IMR-90 (cell line): ENCODE measurements around the gene FAM193A. TPM values are rescaled to one million over a fixed set of nuclear protein-coding genes. Genes with fewer than 3 reads are reported as not detected.

ENCODE experiments used
- ATAC-seq: fragments of 200-7000 bp; cut with Tn5 transposase; 2 replicates; pipeline ENCODE4 v1.9.1; 2020; ENCODE audit warnings: low read depth, mild to moderate bottlenecking, moderate library complexity
- BruUV-seq: library from RNA; stranded (reverse); fragments of 400-500 nt; replicated peaks from 2 replicates; lab custom pipeline; 2021; lab: Mats Ljungman, UMichigan
- CTCF ChIA-PET: fragments of 300-600 bp; formaldehyde crosslinking; extraction: SDS; loops from one replicate; lab custom pipeline; 2021; ENCODE audit warnings: antibody characterized with exemption; lab: Yijun Ruan, JAX
- POLR2A ChIA-PET: fragments of 300-600 bp; sonication (Branson Sonifier 250); formaldehyde crosslinking; loops from one replicate; lab custom pipeline; 2022; ENCODE audit warnings: antibody characterized with exemption; ENCODE audit not compliant: unreplicated experiment; lab: Charles Lee
- DNase-seq: peaks from one replicate; pipeline ENCODE4 v3.0.0; 2013
- H2AFZ ChIP-seq: replicated peaks from 2 replicates; pipeline ENCODE3; 2013; ENCODE audit warnings: low read length, mild to moderate bottlenecking; ENCODE audit not compliant: poor library complexity
- H2AK5ac ChIP-seq: 2 replicates; pipeline ENCODE4 v1.6.1; 2013; ENCODE audit warnings: low read depth, low read length, inconsistent platforms
- H2AK9ac ChIP-seq: replicated peaks from 2 replicates; pipeline ENCODE3; 2013; ENCODE audit warnings: mild to moderate bottlenecking, low read depth, low read length, moderate library complexity; ENCODE audit not compliant: poor library complexity
- H2BK120ac ChIP-seq: 2 replicates; pipeline ENCODE4 v1.6.1; 2013; ENCODE audit warnings: low read depth, low read length, inconsistent platforms
- H2BK15ac ChIP-seq: 3 replicates; pipeline ENCODE4 v1.6.1; 2013; ENCODE audit warnings: low read depth, low read length, inconsistent platforms
- H2BK20ac ChIP-seq: 2 replicates; pipeline ENCODE4 v1.6.1; 2013; ENCODE audit warnings: low read depth, mild to moderate bottlenecking, inconsistent platforms, low read length, moderate library complexity
- H2BK5ac ChIP-seq: 2 replicates; pipeline ENCODE4 v1.6.1; 2013; ENCODE audit warnings: mild to moderate bottlenecking, low read depth, low read length, inconsistent platforms; ENCODE audit not compliant: poor library complexity, severe bottlenecking
- H3K14ac ChIP-seq: replicated peaks from 2 replicates; pipeline ENCODE4 v1.6.1; 2013; ENCODE audit warnings: low read depth, low read length, inconsistent platforms
- H3K18ac ChIP-seq: 2 replicates; pipeline ENCODE4 v1.6.1; 2013; ENCODE audit warnings: low read depth, low read length, control low read depth
- H3K23ac ChIP-seq: 2 replicates; pipeline ENCODE4 v1.6.1; 2013; ENCODE audit warnings: low read depth, low read length, inconsistent platforms
- H3K27ac ChIP-seq: 2 replicates; pipeline ENCODE4 v1.5.1; 2013; ENCODE audit warnings: mild to moderate bottlenecking, control low read depth, low read length; ENCODE audit not compliant: insufficient read depth
- H3K27me3 ChIP-seq: 2 replicates; pipeline ENCODE4 v1.6.1; 2013; ENCODE audit warnings: low read length; ENCODE audit not compliant: control insufficient read depth, insufficient read depth
- H3K36me3 ChIP-seq: 2 replicates; pipeline ENCODE4 v1.6.1; 2013; ENCODE audit warnings: low read length, mixed read lengths; ENCODE audit not compliant: control insufficient read depth, insufficient read depth
- H3K4ac ChIP-seq: 2 replicates; pipeline ENCODE4 v1.6.1; 2013; ENCODE audit warnings: low read depth, low read length, inconsistent platforms
- H3K4me1 ChIP-seq: 2 replicates; pipeline ENCODE4 v1.6.1; 2013; ENCODE audit warnings: low read length, mixed read lengths; ENCODE audit not compliant: control insufficient read depth, insufficient read depth
- H3K4me2 ChIP-seq: 2 replicates; pipeline ENCODE4 v1.6.1; 2013; ENCODE audit warnings: low read depth, mild to moderate bottlenecking, control low read depth, low read length, moderate library complexity
- H3K4me3 ChIP-seq: 2 replicates; pipeline ENCODE4 v1.5.1; 2013; ENCODE audit warnings: low read depth, mild to moderate bottlenecking, control low read depth, low read length, moderate library complexity; ENCODE audit not compliant: insufficient read depth
- H3K56ac ChIP-seq: 2 replicates; pipeline ENCODE4 v1.6.1; 2013; ENCODE audit warnings: low read length, inconsistent platforms; ENCODE audit not compliant: insufficient read depth; ENCODE audit errors: extremely low read depth
- H3K79me1 ChIP-seq, 2 experiments: 2 replicates each; pipeline ENCODE4 v1.6.1; 2013; ENCODE audit warnings: low read length in 2 of 2, inconsistent platforms in 1 of 2, low read depth in 1 of 2
- H3K9ac ChIP-seq: 2 replicates; pipeline ENCODE4 v1.6.1; 2013; ENCODE audit warnings: low read depth, low read length, control low read depth
- H3K9me1 ChIP-seq: 2 replicates; pipeline ENCODE4 v1.6.1; 2013; ENCODE audit warnings: low read length, inconsistent platforms; ENCODE audit not compliant: insufficient read depth
- H3K9me3 ChIP-seq: 2 replicates; pipeline ENCODE4 v1.6.1; 2013; ENCODE audit warnings: low read length; ENCODE audit not compliant: control insufficient read depth, insufficient read depth
- H4K20me1 ChIP-seq: 2 replicates; pipeline ENCODE4 v1.6.1; 2013; ENCODE audit warnings: low read length, inconsistent platforms; ENCODE audit not compliant: insufficient read depth
- H4K5ac ChIP-seq: 2 replicates; pipeline ENCODE4 v1.6.1; 2013; ENCODE audit warnings: mild to moderate bottlenecking, low read depth, low read length, control low read depth
- H4K8ac ChIP-seq, 2 experiments: 2 replicates each; pipeline ENCODE4 v1.6.1; 2013; ENCODE audit warnings: low read depth in 2 of 2, low read length in 2 of 2, control low read depth in 1 of 2, inconsistent platforms in 1 of 2
- H4K91ac ChIP-seq: 2 replicates; pipeline ENCODE4 v1.6.1; 2013; ENCODE audit warnings: low read depth, low read length, inconsistent platforms; ENCODE audit not compliant: insufficient read depth
- CHD1 ChIP-seq: IDR thresholded peaks from 2 replicates; pipeline ENCODE4 v1.6.1; 2012; ENCODE audit warnings: low read depth, low read length, improper control_type of control experiment
- MAFK ChIP-seq: IDR thresholded peaks from 2 replicates; pipeline ENCODE4 v1.6.1; 2012; ENCODE audit warnings: low read depth, low read length, improper control_type of control experiment
- NFE2L2 ChIP-seq: fragments of 150-350 bp; IDR thresholded peaks from 2 replicates; pipeline ENCODE4 v1.6.1; 2016; ENCODE audit warnings: low read depth, mild to moderate bottlenecking, low read length
- POLR2A ChIP-seq: IDR thresholded peaks from 2 replicates; pipeline ENCODE4 v1.6.1; 2012; ENCODE audit warnings: mild to moderate bottlenecking, low read depth, low read length
- WGBS, 2 experiments: methylation state at CpG; one replicate each; pipeline versions ENCODE4 v1.1.5 to v1.1.7; 2013; ENCODE audit warnings: missing lambda C conversion rate in 2 of 2; ENCODE audit not compliant: insufficient read length in 1 of 2; ENCODE audit errors: extremely low coverage in 2 of 2; 5-methylcytosine and 5-hydroxymethylcytosine counted together
- dilution Hi-C: fragments of 300-500 bp; cut with HindIII; formaldehyde crosslinking; loops from one replicate; pipeline ENCODE4 v1.14.3; 2018; ENCODE audit warnings: low sequenced_read_pairs; ENCODE audit not compliant: unreplicated experiment
- in situ Hi-C: fragments of 300-500 bp; cut with MboI; formaldehyde crosslinking; loops from 3 replicates; pipeline ENCODE4 v1.14.3; 2019; ENCODE audit warnings: low sequenced_read_pairs, inconsistent platforms, mixed read lengths
- intact Hi-C: fragments of 100-400 bp; cut with micrococcal nuclease; formaldehyde crosslinking; loops from 2 replicates; pipeline ENCODE4 v1.10.0; 2022
- polyA plus RNA-seq, 3 experiments: library from polyadenylated mRNA; depleted of rRNA; stranded (reverse); fragments of >200 nt; gene quantifications; 2 replicates each; pipeline ENCODE4 v1.2.3, GENCODE V29; 2012; ENCODE audit warnings: low replicate concordance in 1 of 3
- total RNA-seq: library from RNA; depleted of rRNA; stranded (reverse); fragments of >200 nt; gene quantifications from 2 replicates; pipeline ENCODE4 v1.2.3, GENCODE V29; 2012
- TF ChIP-seq, protein P1 (sequence below): fragments of 150-350 bp; IDR thresholded peaks from 2 replicates; pipeline ENCODE4 v1.6.1; 2016; ENCODE audit warnings: low read depth, mild to moderate bottlenecking, low read length, moderate library complexity, borderline replicate concordance

Gene FAM193A
- total and polyA plus RNA-seq, 2 of the 4 experiments (the other 2 are of a cell fraction) = 6.8 to 11.0 TPM

- H2AK9ac ChIP-seq = no peak overlapping the region
- H4K91ac ChIP-seq = no peak overlapping the region
- WGBS, 2 experiments = no CpG with 5 or more reads among the region's 2 CpGs
- H2BK120ac ChIP-seq = no peak overlapping the region
- DNase-seq = no peak
- no peak overlapping the region for H2AK5ac ChIP-seq
- no peak overlapping the region for H2BK15ac ChIP-seq
- dilution Hi-C loops = no loop called here
- H3K9me3 ChIP-seq = no peaks in the 10 kb centered on the region
- no peak overlapping the region for H3K4ac ChIP-seq
- ChIA-PET CTCF (no interaction called here), POLR2A (no interaction called here)
- no peak overlapping the region for H2BK5ac ChIP-seq
- H3K14ac ChIP-seq = no peak overlapping the region
- no TSS peak for BruUV-seq
- no peaks in the 10 kb centered on the region for H3K4me1 ChIP-seq
- H3K4me2 ChIP-seq = no peak overlapping the region
- H3K56ac ChIP-seq = no peak overlapping the region
- H3K79me1 ChIP-seq = peaks cover 25 to 59% of the 10 kb centered on the region in 2 experiments
- H3K36me3 ChIP-seq = peaks cover 44% of the 10 kb centered on the region
- H3K9ac ChIP-seq = no peak overlapping the region
- H4K20me1 ChIP-seq = peaks cover 15% of the 10 kb centered on the region
- no peak for ATAC-seq
- intact Hi-C loops = no loop called here
- no peak overlapping the region for H3K18ac ChIP-seq
- peaks cover 6% of the 10 kb centered on the region for H3K9me1 ChIP-seq
- in situ Hi-C loops = no loop called here
- H4K5ac ChIP-seq = no peak overlapping the region
- no peak for TF ChIP-seq CHD1
- TF ChIP-seq NFE2L2 = no peak
- no peak for TF ChIP-seq POLR2A
- TF ChIP-seq, protein P1, sequence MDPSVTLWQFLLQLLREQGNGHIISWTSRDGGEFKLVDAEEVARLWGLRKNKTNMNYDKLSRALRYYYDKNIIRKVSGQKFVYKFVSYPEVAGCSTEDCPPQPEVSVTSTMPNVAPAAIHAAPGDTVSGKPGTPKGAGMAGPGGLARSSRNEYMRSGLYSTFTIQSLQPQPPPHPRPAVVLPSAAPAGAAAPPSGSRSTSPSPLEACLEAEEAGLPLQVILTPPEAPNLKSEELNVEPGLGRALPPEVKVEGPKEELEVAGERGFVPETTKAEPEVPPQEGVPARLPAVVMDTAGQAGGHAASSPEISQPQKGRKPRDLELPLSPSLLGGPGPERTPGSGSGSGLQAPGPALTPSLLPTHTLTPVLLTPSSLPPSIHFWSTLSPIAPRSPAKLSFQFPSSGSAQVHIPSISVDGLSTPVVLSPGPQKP = no peak
- no peak for TF ChIP-seq MAFK
- H2BK20ac ChIP-seq = no peak overlapping the region
- H4K8ac ChIP-seq = no peak overlapping the region
- no peak overlapping the region for H3K23ac ChIP-seq
- H2AFZ ChIP-seq = no peak overlapping the region
- H3K27me3 ChIP-seq = no peaks in the 10 kb centered on the region
- no peak overlapping the region for H3K4me3 ChIP-seq
- no peak overlapping the region for H3K27ac ChIP-seq
These were observed 115.6 kb downstream of the FAM193A start for GRCh38 chr4:2651998-2652397.
